Uterus (tissue), 4 donors: ENCODE measurements around the gene PIF1. TPM values are rescaled to one million over a fixed set of nuclear protein-coding genes. Genes with fewer than 3 reads are reported as not detected.

Source experiments
- DNase-seq, 2 donors: peaks; one replicate each; pipeline ENCODE4 v3.0.0-alpha.2; 2019 to 2020
- H3K27ac ChIP-seq, 2 donors: fragments of 200-600 bp; sonication (generic); 1 replicate in 1 of 2; 2 replicates in 1 of 2; pipeline ENCODE4 v1.5.1; 2016 to 2018
- H3K27me3 ChIP-seq, 2 donors: fragments of 200-600 bp; sonication (generic); one replicate each; pipeline ENCODE4 v1.5.1; 2018 to 2019; ENCODE audit warnings: control low read depth in 1 of 2
- H3K36me3 ChIP-seq, 2 donors: fragments of 200-600 bp; sonication (generic); one replicate each; pipeline ENCODE4 v1.5.1; 2019; ENCODE audit warnings: control low read depth in 1 of 2
- H3K4me1 ChIP-seq, 2 donors: fragments of 200-600 bp; sonication (generic); one replicate each; pipeline ENCODE4 v1.5.1; 2018 to 2019; ENCODE audit warnings: control low read depth in 1 of 2
- H3K4me3 ChIP-seq, 2 donors: fragments of 200-600 bp; sonication (generic); 1 replicate in 1 of 2; 2 replicates in 1 of 2; pipeline ENCODE4 v1.5.1; 2018 to 2019; ENCODE audit warnings: mild to moderate bottlenecking in 1 of 2
- H3K9me3 ChIP-seq, 2 donors: fragments of 200-600 bp; sonication (generic); one replicate each; pipeline ENCODE4 v1.5.1; 2019; ENCODE audit warnings: control low read depth in 1 of 2
- POLR2A ChIP-seq, 2 donors: fragments of 450-650 bp; IDR thresholded peaks; one replicate each; pipeline ENCODE4 v1.6.1; 2016; ENCODE audit warnings: antibody characterized with exemption in 2 of 2, mild to moderate bottlenecking in 1 of 2, moderate library complexity in 1 of 2
- intact Hi-C: fragments of 100-400 bp; cut with DNase I; formaldehyde crosslinking; loops from one replicate; pipeline ENCODE4 v1.15.1; 2023; ENCODE audit warnings: low total_unique reads
- total RNA-seq, 4 donors: library from RNA; depleted of rRNA in 3 of 4; stranded (reverse); fragments of >200 nt in 3 of 4; gene quantifications; one replicate each; pipeline versions ENCODE4 v1.1.0 to v1.2.4, GENCODE V29; 2014 to 2023
- TF ChIP-seq, protein P1 (sequence below), 4 experiments: fragments of 200-600 bp in 2 of 4; fragments of 450-650 bp in 2 of 4; sonication (generic) in 2 of 4; IDR thresholded peaks; one replicate each; pipeline ENCODE4 v1.5.1; 2016 to 2019; ENCODE audit warnings: antibody characterized with exemption in 4 of 4, mild to moderate bottlenecking in 2 of 4, moderate library complexity in 1 of 4
- donor health status: DM: yes; HTN: yes; CAD: no.

Gene PIF1
- total RNA-seq, 4 donors from 2014 or later: 0.24 to 5.5 (median 0.29) TPM; not detected in 1

DNA sequence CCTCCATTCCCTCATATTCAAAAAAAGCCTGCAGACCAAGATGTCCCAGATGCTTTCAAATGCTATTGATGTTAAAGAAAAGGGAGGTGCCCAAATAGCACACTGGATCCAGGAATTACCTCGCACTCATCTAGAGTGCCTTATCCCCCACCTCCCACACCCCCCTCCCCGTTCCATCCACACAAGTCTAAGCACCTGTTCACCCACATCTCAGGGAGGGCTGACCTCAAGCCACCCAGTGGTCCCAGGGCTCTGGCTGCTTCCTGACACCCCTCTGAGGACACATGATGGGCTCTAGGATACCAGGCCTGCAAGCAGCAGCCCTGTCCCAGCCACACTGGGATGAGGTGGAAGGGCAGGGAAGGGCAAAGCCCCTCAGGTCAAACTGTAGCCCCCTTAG is 54.8 kb downstream of the PIF1 start:
- H3K4me1 ChIP-seq: no peaks in the 10 kb centered on the region
- no peak overlapping the region for H3K27ac ChIP-seq
- H3K36me3 ChIP-seq: no peaks in the 10 kb centered on the region
- TF ChIP-seq, protein P1, sequence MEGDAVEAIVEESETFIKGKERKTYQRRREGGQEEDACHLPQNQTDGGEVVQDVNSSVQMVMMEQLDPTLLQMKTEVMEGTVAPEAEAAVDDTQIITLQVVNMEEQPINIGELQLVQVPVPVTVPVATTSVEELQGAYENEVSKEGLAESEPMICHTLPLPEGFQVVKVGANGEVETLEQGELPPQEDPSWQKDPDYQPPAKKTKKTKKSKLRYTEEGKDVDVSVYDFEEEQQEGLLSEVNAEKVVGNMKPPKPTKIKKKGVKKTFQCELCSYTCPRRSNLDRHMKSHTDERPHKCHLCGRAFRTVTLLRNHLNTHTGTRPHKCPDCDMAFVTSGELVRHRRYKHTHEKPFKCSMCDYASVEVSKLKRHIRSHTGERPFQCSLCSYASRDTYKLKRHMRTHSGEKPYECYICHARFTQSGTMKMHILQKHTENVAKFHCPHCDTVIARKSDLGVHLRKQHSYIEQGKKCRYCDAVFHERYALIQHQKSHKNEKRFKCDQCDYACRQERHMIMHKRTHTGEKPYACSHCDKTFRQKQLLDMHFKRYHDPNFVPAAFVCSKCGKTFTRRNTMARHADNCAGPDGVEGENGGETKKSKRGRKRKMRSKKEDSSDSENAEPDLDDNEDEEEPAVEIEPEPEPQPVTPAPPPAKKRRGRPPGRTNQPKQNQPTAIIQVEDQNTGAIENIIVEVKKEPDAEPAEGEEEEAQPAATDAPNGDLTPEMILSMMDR (IDR thresholded peaks at IDR 0.05): no peak
- no peak for TF ChIP-seq POLR2A (IDR thresholded peaks at IDR 0.05)
- intact Hi-C loops: no loop called here
- no peaks in the 10 kb centered on the region for H3K27me3 ChIP-seq
- H3K4me3 ChIP-seq: no peak overlapping the region
- H3K9me3 ChIP-seq: no peaks in the 10 kb centered on the region
- DNase-seq: no peak

DNA sequence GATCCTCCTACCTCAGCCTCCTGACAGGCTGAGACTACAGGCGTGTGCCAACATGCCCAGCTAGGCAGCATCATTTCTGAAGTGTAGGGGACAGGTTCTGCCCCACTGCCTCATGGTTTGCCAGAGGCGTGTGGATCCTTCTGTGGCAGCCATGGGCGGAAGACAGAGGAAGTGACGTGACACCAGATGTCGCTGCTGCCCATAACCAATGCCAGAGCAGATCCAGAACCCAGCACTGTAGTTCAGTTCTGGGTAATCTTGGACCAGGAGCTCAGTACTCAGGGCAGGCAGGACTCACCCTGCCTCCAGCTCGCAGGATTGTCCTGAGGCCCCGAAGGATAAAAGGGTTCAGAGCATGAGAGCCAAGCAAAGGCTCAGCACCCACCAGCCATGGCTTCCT is 58.2 kb downstream of the PIF1 start:
- intact Hi-C loops: no loop called here
- Histone ChIP-seq H3K36me3 (no peaks in the 10 kb centered on the region), H3K27ac (no peak overlapping the region), H3K4me1 (no peaks in the 10 kb centered on the region), H3K4me3 (no peak overlapping the region), H3K9me3 (no peaks in the 10 kb centered on the region), H3K27me3 (no peaks in the 10 kb centered on the region)
- DNase-seq: no peak
- no peak for TF ChIP-seq POLR2A (IDR thresholded peaks at IDR 0.05)
- TF ChIP-seq, protein P1 (IDR thresholded peaks at IDR 0.05): no peak

DNA sequence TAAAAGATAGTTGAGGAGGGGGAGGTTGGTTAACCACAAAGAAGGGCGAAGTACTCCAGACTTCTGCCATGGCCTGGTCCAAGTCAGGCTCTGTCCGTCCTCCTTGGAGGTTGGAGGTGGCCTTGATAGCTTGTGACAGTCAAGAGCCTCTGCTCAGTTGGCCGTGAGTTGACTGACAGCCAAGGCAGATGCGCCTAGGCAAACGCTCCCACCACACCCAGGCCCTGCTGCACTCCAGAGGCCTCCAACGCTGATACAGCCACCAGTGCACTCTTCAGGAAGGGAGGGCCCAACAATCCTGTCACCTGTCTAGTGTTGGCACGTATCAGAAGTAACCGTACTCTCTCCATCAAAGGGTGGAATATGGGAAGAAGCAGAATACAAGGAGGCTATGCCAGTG is 59.4 kb downstream of the PIF1 start:
- TF ChIP-seq, protein P1 (IDR thresholded peaks at IDR 0.05): no peak
- no peak for TF ChIP-seq POLR2A (IDR thresholded peaks at IDR 0.05)
- no peaks in the 10 kb centered on the region for H3K27me3 ChIP-seq
- H3K9me3 ChIP-seq: no peaks in the 10 kb centered on the region
- no peak overlapping the region for H3K27ac ChIP-seq
- intact Hi-C loops: no loop called here
- no peak overlapping the region for H3K4me3 ChIP-seq
- no peaks in the 10 kb centered on the region for H3K36me3 ChIP-seq
- no peak for DNase-seq
- no peaks in the 10 kb centered on the region for H3K4me1 ChIP-seq

Other genes with a start within 250 kb of the PIF1 start
- 10 to 100 TPM in 1 of 4 donors, 1 to 10 TPM in 3; 1.5 to 58.4 (median 6.4) TPM for gene RBPMS2, start 50.1 kb downstream of the PIF1 start, total RNA-seq
- gene PLEKHO2, start 16.3 kb upstream of the PIF1 start, total RNA-seq: 10 to 100 TPM; 10.3 to 46.2 (median 23.0) TPM
- 10 to 100 TPM in 3 of 4 donors, under 1 TPM in 1; 0.59 to 36.2 (median 17.7) TPM for gene ANKDD1A, start 86.3 kb upstream of the PIF1 start, total RNA-seq
- 100 to 1,000 TPM in 1 of 4 donors, 10 to 100 TPM in 3; 22.8 to 130 (median 80.7) TPM for gene SPG21, start 164.3 kb upstream of the PIF1 start, total RNA-seq
- 10 to 100 TPM; 11.5 to 30.1 (median 21.0) TPM for gene MTFMT, start 204.0 kb upstream of the PIF1 start, total RNA-seq
- not detected for gene SLC51B, start 219.7 kb upstream of the PIF1 start, total RNA-seq
- 100 to 1,000 TPM in 1 of 4 donors, 10 to 100 TPM in 3; 65.3 to 116 (median 76.6) TPM for gene RASL12, start 242.3 kb upstream of the PIF1 start, total RNA-seq